Ectodermal cell (in vitro differentiated cells): ENCODE measurements around the gene CELSR2.
A peak's percentile ranks its signal among the peaks of the same experiment; 100 is the strongest.
"Not testable (repeated sequence)": the region's sequence is repeated elsewhere in the genome, so short reads cannot be mapped to it uniquely, and the experiment has no call there.

Experiments
- H3K27ac ChIP-seq: 2 replicates; pipeline ENCODE4 v1.7.0; 2013; ENCODE audit warnings: mild to moderate bottlenecking, low read depth, low read length; ENCODE audit not compliant: insufficient read depth, poor library complexity, severe bottlenecking
- H3K27me3 ChIP-seq: 2 replicates; pipeline ENCODE4 v1.7.0; 2013; ENCODE audit warnings: mild to moderate bottlenecking, low read length; ENCODE audit not compliant: insufficient read depth, control insufficient read depth, poor library complexity, severe bottlenecking
- H3K36me3 ChIP-seq: one replicate; pipeline ENCODE4 v1.7.0; 2013; ENCODE audit warnings: low read length; ENCODE audit not compliant: control insufficient read depth, insufficient read depth
- H3K4me1 ChIP-seq: one replicate; pipeline ENCODE4 v1.7.0; 2013; ENCODE audit warnings: low read length; ENCODE audit not compliant: control insufficient read depth, insufficient read depth
- H3K4me3 ChIP-seq: 2 replicates; pipeline ENCODE4 v1.7.0; 2013; ENCODE audit warnings: low read depth, low read length, control low read depth; ENCODE audit not compliant: insufficient read depth
- H3K9me3 ChIP-seq: 2 replicates; pipeline ENCODE4 v1.7.0; 2013; ENCODE audit warnings: mild to moderate bottlenecking, low read length, moderate library complexity; ENCODE audit not compliant: control insufficient read depth
- WGBS, 2 experiments: methylation state at CpG; one replicate each; pipeline ENCODE4 v1.1.7; 2013; ENCODE audit warnings: missing lambda C conversion rate in 2 of 2; 5-methylcytosine and 5-hydroxymethylcytosine counted together

Gene CELSR2

DNA sequence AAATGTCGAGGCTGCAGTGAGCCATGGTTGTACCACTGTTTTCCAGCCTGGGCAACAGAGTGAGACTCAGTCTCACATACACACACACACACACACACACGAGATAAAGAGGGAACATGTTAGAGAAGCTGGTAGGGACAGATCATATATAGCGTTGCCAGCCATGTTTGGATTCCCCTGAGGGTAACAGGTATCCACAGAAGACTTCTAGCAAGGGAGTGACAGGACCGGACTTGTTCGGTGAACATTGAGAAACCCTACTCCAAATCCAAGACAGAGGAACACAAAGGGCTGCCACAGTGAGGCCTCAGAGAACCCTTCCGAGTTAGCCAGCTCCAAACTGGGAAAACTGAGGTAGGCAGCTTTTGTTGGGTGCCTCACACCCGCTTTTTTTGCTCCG is 39.3 kb upstream of the CELSR2 start:
- 88 to 93% methylated on average over 8 of the region's 8 CpGs for WGBS, 2 experiments
- Histone ChIP-seq H3K4me1 (peaks cover 10% of the 10 kb centered on the region), H3K9me3 (no peaks in the 10 kb centered on the region), H3K27ac (no peak overlapping the region), H3K36me3 (no peaks in the 10 kb centered on the region), H3K27me3 (no peaks in the 10 kb centered on the region), H3K4me3 (no peak overlapping the region)

DNA sequence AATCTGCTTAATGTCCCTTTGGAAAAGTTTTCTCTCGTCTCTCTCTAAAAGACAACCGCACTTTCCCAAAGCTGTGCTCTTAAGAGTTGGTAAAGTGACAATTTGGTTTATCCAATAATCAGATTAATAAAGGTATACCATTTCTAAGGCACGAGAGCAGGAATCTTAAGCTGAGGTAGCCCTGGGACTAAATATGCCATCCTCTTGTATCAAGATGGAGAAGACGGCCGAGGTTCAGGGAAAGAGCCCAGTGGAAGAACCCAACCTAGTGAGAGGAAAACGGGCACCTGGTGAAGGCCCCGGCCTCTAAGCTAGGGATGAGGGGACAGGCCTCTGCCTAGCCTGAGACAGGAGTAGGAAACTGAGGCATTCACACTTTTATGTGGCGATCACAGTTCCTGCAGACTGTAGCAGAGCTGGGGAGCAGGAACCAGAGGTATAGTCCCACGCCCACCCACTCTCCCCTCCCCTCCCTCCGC is 36.0 kb upstream of the CELSR2 start:
- Histone ChIP-seq H3K9me3 (no peaks in the 10 kb centered on the region), H3K36me3 (no peaks in the 10 kb centered on the region), H3K27ac (no peak overlapping the region), H3K4me1 (peaks cover 13% of the 10 kb centered on the region), H3K27me3 (no peaks in the 10 kb centered on the region), H3K4me3 (peak overlapping the region; percentile 98)
- WGBS, 2 experiments, result 47 to 49% methylated on average over 10 of the region's 10 CpGs

DNA sequence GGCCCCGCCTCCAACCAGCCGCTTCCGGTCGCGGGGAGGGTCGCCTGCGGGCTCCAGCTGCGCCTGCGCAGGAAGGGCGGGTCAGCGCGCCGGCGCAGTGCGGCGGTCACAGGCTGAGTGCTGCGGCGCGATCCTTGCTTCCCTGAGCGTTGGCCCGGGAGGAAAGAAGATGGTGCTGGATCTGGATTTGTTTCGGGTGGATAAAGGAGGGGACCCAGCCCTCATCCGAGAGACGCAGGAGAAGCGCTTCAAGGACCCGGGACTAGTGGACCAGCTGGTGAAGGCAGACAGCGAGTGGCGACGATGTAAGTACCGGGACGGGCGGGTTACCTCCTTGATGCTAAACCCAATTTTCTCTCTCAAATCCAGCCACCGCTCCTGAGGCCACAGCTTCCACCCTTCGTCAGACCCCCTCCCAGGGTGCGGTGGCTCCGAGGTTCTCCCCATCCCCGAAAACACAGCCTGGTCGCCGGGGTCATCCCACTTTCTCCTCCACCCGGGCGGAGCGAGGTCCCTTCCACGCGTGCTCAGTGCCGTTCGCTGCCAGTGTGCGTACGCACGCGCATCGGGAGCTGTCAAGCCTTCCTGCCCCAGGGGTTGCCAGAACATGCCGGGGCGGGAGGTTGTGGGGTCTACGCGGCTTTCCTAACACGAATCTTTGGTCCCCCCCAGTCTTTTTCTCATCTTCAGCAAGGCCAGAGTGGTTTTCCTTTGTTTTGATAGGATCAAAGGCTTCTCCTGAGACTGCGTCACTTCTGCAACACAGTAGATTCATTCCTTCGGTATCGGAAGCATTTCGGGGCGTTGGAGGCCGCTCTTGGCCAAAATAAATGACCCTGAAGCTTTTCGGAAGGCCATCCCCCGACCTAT is 35.3 kb upstream of the CELSR2 start, which contains the start of gene SARS1:
SARS1 (plus strand) TSS at position 95 of the 870 bp plus-strand sequence; CDS start at position 170, 75 bp downstream.
- WGBS, 2 experiments, result 0% methylated on average over 64 of the region's 64 CpGs
- H3K4me1 ChIP-seq, result peaks cover 13% of the 10 kb centered on the region
- no peaks in the 10 kb centered on the region for H3K27me3 ChIP-seq
- H3K9me3 ChIP-seq, result no peaks in the 10 kb centered on the region
- H3K36me3 ChIP-seq, result no peaks in the 10 kb centered on the region
- peak within 1 kb of the TSS; percentile 98 for H3K4me3 ChIP-seq
- H3K27ac ChIP-seq, result peak within 1 kb of the TSS; percentile 84

DNA sequence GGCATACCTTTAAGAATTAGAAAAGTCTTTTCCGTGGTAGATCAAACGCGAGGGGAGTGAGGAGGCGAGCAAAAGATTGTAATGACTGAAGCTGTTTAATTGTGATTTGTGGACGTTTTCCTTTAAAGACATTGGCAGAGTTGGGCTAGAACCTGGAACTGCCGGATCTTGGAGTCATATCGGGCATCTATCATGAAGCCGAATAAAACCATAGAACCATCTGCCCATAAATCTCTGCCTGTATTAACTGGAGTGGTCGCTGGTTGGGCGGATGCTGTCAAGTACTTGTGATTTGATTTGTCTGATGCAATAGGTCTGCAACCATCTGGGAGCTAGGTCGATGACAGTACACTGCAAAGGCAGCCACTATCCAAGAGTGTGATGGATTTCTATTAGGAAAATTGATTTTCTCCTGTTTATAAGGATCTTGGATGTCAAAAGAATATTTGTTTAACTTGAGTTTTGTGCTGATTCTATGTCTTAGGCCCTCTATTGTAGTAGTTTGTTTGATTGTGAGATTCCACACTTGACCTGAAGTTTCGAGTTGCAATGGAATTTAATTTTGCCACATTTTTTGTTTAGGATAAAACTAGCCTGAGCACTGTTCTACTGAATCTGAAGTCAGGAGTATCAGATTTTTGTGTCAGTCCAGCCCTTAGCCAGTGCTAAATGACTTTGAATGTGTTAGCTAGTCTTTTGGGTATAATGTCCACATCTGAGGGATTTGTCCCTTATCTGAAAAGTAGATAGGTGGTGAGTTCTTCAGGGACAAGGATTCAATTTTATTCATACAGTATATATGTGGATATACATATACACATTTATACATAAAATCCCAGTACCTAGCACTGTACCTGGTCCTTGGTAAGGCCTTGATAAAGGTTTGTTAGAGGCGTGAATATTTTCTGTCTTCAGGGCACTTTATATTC is 34.4 kb upstream of the CELSR2 start:
- Histone ChIP-seq H3K27ac (peak overlapping the region; percentile 84), H3K4me1 (peaks cover 13% of the 10 kb centered on the region), H3K4me3 (peak overlapping the region; percentile 98), H3K27me3 (no peaks in the 10 kb centered on the region), H3K36me3 (no peaks in the 10 kb centered on the region), H3K9me3 (no peaks in the 10 kb centered on the region)
- WGBS, 2 experiments, result 14 to 24% methylated on average over 12 to 13 of the region's 13 CpGs

DNA sequence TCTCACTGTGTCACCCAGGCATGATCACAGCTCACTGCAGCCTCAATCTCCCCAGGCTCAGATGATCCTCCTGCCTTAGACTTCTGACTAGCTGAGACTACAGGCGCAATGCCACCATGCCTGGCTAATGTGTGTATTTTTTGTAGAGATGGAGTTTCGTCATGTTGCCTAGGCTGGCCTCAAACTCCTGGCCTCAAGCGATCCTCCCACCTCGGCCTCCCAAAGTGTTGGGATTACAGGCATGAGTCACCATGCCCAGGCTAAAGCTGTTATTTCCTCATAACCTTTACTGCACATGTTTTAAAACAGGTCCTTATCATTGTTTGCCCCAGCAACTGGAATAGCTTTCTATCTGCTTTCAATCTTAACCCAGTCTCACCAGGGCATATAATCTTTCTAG is 32.7 kb upstream of the CELSR2 start:
- Histone ChIP-seq H3K36me3 (no peaks in the 10 kb centered on the region), H3K27me3 (no peaks in the 10 kb centered on the region), H3K27ac (no peak overlapping the region), H3K4me1 (peaks cover 13% of the 10 kb centered on the region), H3K4me3 (no peak overlapping the region), H3K9me3 (no peaks in the 10 kb centered on the region)
- 94% methylated on average over 4 of the region's 4 CpGs for WGBS, 2 experiments

DNA sequence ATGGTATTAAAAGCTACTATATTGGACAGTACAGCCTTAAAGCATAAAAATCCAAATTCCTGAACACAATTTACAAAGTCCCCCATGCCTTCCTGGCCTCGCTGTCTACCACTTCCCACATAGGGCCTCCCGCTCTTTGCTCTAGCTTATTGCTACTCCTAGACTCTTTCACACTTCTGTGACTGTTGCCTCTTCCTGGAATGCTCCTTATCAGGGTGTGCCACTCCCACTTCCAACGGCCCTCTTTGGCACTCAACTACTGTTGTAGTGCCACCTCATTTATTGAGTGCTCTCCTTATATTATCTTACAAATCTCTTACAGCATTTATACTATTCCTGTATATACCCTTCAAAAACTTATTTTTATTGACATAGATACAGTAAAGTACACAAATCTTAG is 30.8 kb upstream of the CELSR2 start:
- H3K27me3 ChIP-seq, result no peaks in the 10 kb centered on the region
- H3K27ac ChIP-seq, result no peak overlapping the region
- no peaks in the 10 kb centered on the region for H3K9me3 ChIP-seq
- 94% methylated on average over 3 of the region's 3 CpGs for WGBS, 2 experiments
- H3K36me3 ChIP-seq, result no peaks in the 10 kb centered on the region
- no peak overlapping the region for H3K4me3 ChIP-seq
- peaks cover 8% of the 10 kb centered on the region for H3K4me1 ChIP-seq

DNA sequence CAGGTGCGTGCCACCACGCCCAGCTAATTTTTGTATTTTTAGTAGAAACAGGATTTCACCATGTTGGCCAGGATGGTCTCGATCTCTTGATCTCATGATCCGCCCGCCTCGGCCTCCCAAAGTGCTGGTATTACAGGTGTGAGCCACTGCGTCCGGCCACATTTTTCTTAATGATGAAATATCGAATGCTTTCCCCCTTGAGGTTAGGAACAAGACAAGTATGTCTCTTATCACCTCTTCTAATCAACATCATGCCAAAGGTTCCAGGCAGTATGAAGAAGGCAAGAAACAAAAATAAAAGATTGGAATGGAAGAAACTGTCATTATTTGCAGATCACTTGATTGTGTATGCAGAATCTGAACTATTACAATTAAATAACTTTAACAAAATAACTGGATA is 28.1 kb upstream of the CELSR2 start:
- H3K4me1 ChIP-seq, H3K4me3 ChIP-seq, H3K36me3 ChIP-seq, H3K27me3 ChIP-seq, H3K27ac ChIP-seq, H3K9me3 ChIP-seq: not testable (repeated sequence)
- 92 to 96% methylated on average over 9 of the region's 9 CpGs for WGBS, 2 experiments

DNA sequence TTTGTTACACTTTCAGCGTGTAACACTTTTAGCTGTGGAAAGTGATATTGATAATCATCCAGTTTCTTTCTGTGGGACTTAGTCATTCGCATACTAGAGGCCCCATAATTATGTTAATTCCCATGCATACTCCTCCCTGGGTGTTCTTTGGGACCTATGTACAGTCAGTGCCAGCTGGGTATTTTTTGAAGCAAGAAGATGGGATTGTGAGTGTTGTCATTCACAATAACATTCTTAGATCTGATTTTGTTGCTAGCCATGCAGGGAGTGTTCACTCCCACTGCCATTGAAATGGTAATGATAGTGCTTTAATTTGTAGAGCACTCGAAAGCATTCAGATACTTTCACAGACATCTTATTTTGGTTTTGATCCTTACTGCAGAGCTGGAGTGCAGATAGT is 24.0 kb upstream of the CELSR2 start:
- Histone ChIP-seq H3K4me1 (peaks cover 22% of the 10 kb centered on the region), H3K27me3 (no peaks in the 10 kb centered on the region), H3K4me3 (no peak overlapping the region), H3K9me3 (no peaks in the 10 kb centered on the region), H3K27ac (no peak overlapping the region), H3K36me3 (no peaks in the 10 kb centered on the region)
- WGBS, 2 experiments, result 66 to 85% methylated on average over 3 of the region's 3 CpGs

DNA sequence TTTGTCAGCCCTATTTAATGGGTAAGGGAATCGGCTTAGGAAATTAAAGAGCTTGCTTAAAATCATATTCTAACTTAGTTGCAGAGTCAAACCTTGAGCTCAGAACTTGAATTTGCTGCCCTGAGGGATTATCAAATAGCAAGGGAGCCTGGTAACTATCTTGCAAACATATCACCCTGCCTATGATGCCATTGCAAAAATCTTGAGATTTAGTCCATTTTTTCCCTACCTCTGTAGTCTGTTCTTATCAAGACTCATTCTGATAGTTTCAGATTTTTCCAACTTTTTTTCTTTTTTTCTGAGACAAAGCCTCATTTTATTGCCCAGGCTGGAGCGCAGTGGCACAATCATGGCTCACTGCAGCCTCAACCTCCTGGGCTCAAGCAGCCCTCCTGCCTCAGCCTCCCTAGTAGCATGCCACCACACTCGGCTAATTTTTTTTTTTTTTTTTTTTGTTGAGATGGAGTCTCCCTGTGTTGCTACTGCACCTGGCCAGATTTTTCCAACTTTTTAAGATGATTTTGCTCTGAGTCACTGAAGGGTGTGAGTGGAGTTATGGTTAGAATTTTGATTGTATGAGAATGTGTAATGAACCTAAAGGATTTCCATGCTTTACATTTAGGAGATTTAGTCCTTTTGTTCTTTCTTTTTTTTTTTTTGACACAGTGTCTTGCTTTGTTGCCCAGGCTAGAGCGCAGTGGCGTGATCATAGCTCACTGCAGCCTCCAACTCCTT is 23.5 kb upstream of the CELSR2 start:
- H3K9me3 ChIP-seq, result no peaks in the 10 kb centered on the region
- H3K36me3 ChIP-seq, result no peaks in the 10 kb centered on the region
- H3K27me3 ChIP-seq, result no peaks in the 10 kb centered on the region
- WGBS, 2 experiments, result 87 to 90% methylated on average over 4 to 5 of the region's 5 CpGs
- no peak overlapping the region for H3K27ac ChIP-seq
- no peak overlapping the region for H3K4me3 ChIP-seq
- H3K4me1 ChIP-seq, result peaks cover 27% of the 10 kb centered on the region
